Stimulated activated CD8-positive, alpha-beta memory T cell treated with anti-CD3 and anti-CD28 coated beads, Interleukin-12 subunit alpha, Interleukin-12 subunit beta, amount 100 ng/mL, for 1 hour (primary cell): ENCODE results near the gene SCMH1.
"Not testable (repeated sequence)": the region's sequence is repeated elsewhere in the genome, so short reads cannot be mapped to it uniquely, and the experiment has no call there.

Experiments used
- DNase-seq: peaks from one replicate; pipeline ENCODE4 v3.0.0-alpha.2; 2020; ENCODE audit warnings: low read depth

Gene SCMH1

DNA sequence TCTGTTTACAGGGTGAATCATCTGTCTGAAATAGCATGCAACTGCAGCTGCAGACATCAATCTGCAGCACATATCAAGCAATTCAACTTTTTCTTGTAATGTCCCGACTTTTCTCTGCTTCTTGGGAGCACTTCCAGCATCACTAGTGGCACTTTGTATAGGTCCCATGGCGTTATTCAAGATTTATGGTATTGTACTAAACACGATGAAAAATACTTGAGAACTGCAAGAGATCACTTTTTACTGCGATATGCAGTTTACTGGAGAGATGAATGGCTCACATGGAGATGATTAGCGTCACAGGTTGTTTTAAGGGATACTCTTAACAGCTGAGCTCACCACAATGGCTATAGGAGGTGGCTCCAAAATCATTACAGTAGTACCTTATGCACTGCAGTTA lies 7.2 kb upstream of the SCMH1 start:
- no peak for DNase-seq

- DNase-seq: no peak
These were observed 4.5 kb upstream of the SCMH1 start for GRCh38 chr1:41246568-41246967.

DNA sequence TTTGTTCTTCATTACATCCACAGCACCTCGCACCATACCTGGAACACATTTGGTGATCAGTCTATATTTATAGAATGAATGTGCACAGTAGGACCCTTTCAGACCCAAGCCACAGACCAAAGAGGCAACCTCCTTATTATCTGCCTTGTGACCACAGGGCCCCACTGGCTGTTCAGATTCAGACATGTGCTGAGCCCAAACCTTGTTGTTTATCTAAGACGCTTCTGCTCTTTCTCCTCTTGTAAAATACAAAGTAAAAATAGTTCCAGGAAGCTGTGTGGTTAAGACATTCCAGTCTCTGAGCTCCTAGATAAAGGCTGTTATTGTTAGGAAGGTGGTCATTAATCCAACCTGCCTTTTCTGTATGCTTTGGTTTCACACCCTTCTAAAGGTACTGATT lies 3.6 kb upstream of the SCMH1 start:
- no peak for DNase-seq

DNA sequence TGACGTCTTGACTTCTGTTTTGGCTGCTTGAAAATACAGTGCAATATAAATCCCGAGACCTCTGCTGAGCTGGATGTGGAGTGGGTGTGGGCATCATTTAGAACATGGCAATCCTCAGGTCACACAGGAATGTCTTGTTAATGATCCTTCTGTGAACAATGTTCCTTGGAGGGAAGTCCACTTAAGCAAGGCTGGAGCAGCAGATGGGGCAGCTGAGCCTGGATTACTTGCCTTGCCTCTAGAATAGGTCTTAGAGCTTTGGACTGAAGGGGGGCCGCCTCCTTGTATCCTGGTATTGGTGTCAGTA lies 926 bp upstream of the SCMH1 start:
- no peak for DNase-seq

DNA sequence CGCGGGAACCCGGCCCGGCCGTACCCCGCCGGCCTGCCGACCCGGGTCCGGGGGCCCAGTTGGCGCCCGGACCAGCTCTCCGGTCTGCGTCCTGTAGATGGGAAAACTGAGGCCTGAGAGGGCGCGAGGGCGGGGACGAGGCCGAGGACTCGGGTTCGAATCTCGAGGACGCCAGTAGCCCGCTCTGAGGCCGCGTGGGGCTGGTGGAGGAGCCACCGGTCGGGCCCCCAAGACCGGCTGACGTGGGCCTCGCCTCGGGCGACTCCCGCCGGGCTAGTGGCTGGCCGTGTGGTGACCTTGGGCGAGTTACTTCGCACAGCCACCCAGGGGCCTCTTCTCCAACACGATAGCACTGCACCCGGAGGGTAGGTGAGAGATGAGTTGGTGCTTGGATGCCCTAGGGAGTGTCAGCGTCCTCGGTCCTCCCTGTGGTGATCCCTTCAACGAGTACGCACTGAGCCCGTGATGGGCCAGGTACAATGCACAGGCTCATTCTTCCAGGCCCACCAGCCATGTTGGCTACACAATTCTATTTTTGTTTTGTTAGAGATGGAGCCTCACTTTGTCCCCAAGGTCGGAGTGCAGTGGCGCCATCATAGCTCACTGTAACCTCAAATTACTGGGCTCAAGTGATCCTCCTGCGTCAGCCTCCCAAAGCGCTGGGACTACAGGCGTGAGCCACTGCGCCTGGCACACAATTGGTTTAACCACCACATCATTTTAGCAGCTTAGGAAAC lies 404 bp upstream of the SCMH1 start:
- no peak for DNase-seq

DNA sequence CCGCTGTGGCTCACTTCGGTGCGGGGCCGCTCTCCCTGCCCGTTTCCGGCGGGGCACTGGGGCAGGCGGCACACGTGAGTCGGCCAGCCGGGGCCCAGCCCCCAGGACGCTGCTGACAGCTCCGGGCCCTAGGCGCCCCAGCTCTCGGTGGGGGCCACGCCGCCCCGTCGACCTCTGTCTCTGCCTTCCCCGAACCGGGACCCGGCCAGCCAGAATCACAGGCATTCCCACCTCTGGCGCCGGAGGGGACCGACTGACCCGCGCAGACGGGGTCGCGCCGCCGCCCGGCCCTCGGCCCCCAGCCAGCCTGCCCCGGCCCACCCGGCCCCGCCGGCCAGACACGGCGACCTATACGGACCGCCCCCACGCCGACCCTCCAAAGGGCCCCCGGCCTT lies 755 bp downstream of the SCMH1 start:
- DNase-seq: peak; percentile 3

DNA sequence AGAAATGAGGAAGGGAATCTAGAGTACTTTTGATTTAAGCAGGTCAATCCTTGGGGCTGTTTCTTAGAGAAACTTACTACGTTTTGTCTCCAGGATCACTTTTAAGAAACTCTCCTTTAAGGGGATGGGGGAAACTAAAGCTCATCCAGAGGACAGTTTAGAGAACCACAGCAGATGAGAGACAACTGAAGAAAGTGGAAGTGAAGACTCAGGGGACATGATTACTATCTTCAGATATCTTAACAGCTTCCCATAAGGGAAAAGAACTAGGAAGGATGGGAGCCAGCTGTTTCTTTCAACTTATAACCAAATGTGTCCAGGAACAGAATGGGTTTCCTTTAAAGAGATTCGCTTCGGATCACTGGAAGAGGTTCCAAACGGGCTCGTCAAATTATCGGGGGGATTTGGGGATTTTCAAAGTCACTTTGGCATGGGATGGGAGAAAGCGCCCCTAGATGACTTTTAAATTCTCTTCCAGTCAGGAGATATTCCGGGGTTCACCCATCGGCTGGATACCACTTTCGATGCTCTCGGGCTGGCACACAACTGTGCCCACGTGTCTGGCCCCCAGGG lies 1.2 kb downstream of the SCMH1 start:
- no peak for DNase-seq

GRCh38 chr1:41239988-41240610 lies 2.0 kb downstream of the SCMH1 start:
- no peak for DNase-seq

GRCh38 chr1:41238311-41238988 lies 3.7 kb downstream of the SCMH1 start:
- no peak for DNase-seq

- DNase-seq: no peak
These were observed 5.3 kb downstream of the SCMH1 start for GRCh38 chr1:41236781-41237180.

GRCh38 chr1:41235893-41236292 lies 6.2 kb downstream of the SCMH1 start:
- no peak for DNase-seq

- DNase-seq: no peak
These were observed 8.4 kb downstream of the SCMH1 start for GRCh38 chr1:41233708-41234107.

GRCh38 chr1:41232305-41232704 lies 9.8 kb downstream of the SCMH1 start:
- DNase-seq: no peak

DNA sequence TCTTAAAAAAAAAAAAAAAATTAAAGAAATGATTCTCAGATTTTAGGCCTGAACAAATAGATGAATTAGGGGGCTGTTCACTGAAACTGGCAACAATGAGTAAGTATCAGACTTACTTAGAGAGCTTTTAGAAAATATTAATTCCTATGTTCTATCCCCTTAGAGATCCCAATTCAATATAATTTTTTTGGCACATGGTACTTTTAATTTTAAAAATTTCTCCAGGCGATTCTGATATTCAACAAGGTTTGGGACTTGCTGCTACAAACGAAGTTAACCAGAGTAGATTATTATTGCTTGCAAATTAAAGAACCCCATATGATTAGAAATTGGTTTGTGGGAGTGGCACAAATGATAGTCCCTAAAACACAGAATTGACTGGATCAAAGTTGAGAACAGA lies 11.4 kb downstream of the SCMH1 start:
- no peak for DNase-seq

- DNase-seq: not testable (repeated sequence)
These were observed 12.9 kb downstream of the SCMH1 start for GRCh38 chr1:41229219-41229618.

DNA sequence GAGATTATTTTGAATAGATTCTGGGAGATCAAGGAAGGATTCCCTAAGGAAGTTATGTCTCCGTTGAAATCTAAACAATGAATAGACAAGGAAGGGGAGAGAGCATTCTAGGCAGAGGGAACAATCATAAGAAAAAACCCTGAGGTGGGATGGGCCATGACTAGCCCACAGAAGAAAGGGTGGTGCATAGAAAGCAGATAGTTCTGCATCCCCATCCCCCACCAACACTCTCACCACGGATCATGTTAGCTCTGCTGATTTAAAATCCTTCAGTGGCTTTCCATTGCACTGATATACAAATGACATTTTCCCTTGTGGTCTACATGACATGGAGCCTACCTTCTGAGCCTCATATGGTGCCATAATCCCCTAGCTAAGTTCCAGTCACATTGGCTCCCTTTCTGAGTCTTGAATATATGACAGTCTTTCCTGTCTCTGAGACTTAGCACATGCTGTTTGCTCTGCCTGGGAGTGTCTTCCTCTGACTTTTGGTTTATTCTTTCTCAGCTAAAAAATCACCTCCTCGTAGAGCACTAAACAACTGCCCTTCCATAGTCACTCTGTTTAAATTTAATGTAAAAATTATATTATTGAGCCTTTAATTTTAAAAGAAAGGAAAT lies 15.2 kb downstream of the SCMH1 start:
- no peak for DNase-seq

DNA sequence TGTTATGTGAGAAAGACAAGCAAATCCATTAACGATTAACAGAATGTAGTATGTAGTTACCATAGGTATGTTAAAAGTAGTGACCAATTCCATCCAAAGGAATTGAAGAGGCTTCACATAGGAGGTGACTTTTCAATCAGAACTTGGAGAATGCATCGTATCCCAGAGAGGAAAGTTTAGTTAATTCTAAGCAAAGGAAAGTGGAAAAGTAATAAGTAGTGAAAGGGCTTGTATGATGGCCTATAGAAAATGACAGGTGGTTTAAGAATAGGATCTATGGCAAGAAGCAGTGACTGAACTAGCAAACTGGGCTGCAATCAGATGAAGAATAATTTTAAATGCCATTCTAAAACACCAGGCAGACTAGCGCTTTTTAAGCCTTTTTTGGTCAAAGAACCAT lies 16.6 kb downstream of the SCMH1 start:
- no peak for DNase-seq

- no peak for DNase-seq
These were observed 19.6 kb downstream of the SCMH1 start for GRCh38 chr1:41222496-41222895.

DNA sequence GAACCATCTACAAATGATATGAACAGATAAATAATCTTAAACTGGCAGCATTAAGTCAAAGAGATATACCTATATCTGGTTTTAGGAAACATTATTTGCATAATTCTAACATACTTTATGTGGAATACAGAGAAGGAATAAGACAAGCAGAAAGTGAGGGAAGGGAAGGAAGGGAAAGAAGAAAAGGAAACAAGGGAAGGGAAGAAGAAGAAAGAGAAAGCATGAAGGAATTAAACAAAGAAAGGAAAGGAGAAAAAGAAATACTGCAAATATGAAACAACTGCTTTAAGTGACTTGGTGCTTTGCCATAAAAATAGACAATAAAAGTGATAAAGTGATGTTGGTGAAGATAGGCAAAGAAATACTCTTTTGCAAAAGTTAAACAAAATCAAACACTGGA lies 20.1 kb downstream of the SCMH1 start:
- DNase-seq: no peak

GRCh38 chr1:41218152-41218551 lies 24.0 kb downstream of the SCMH1 start:
- no peak for DNase-seq

DNA sequence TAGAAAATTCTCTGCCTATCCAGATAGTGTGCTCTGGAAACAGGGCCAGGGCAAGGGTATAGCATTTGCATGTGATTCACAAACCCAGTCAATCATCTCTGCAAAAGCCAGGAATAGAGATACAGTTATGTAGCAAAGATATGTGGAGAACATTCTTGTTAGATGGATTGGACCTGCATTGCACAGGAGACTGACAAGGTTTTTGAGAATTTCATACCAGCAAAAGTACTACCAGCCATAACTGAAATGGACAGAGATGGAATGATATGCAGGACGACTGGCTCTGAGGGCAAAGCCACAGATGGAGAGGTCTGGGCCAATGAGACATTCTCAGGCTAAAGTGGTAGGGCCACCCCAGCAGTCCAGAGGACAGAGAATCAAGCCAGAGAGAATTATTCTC lies 24.7 kb downstream of the SCMH1 start:
- no peak for DNase-seq

GRCh38 chr1:41215623-41216022 lies 26.5 kb downstream of the SCMH1 start:
- DNase-seq: no peak

DNA sequence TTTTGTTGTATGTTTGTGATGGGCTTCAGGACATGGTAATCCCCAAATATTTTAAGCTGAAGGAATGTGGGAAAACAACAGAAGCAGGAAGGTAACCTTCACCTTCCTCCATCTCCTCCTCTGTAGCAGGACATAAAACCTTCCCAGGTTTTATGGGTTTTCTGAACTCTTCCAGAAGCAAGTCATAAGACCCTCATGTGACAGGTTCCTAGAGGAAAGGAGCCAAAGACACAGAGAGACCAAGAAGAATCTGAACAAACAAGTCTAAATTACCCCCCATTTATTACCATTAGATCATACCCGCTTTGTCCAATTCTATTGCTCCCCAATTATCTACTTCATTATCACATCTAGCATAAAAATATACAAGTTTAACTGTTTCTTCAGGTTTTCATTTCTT lies 28.8 kb downstream of the SCMH1 start:
- no peak for DNase-seq
